ENCODE data around the gene GBX2. TPM values are rescaled to one million over a fixed set of nuclear protein-coding genes. Genes with fewer than 3 reads are reported as not detected.

GBX2 gene
- total and polyA plus RNA-seq, 10 of the 15 experiments (the other 5 are each of a cell fraction or from before 2014, with no cell fraction given), result not detected

- no peak for TF ChIP-seq EED (IDR thresholded peaks at IDR 0.05; ENCODE audit: low read depth)
Observed at GRCh38 chr2:236169741-236170589, 1.8 kb upstream of the GBX2 start (continued).

- no peak overlapping the region for H3K27ac ChIP-seq (ENCODE audit: control insufficient read depth, insufficient read depth)
- no peak for FAIRE-seq
- DNase-seq (ENCODE audit: low read depth, low spot score), result no peak
- ChIA-PET POLR2A (no interaction called here), CTCF (no interaction called here), SMC1A (ENCODE audit: uncharacterized antibody, unreplicated experiment) (no interaction called here), RAD21 (ENCODE audit: unreplicated experiment) (no interaction called here)
- no peaks in the 10 kb centered on the region for H3K79me2 ChIP-seq (ENCODE audit: control insufficient read depth, insufficient read depth, low read length)
- 70% methylated on average over 36 of the region's 36 CpGs for WGBS (ENCODE audit: insufficient coverage, insufficient replicate concordance, low lambda C conversion rate, missing lambda C conversion rate)
- H4K20me1 ChIP-seq (ENCODE audit: control insufficient read depth, insufficient read depth), result no peaks in the 10 kb centered on the region
- intact Hi-C loops (cut with micrococcal nuclease; ENCODE audit: unreplicated experiment), result no loop called here
- H3K4me3 ChIP-seq, result no peak overlapping the region
- in situ Hi-C loops (cut with MboI), result no loop called here
- no TSS peak for BruUV-seq (replicated peaks)
- no peak for ATAC-seq
- H3K9me3 ChIP-seq (replicated peaks; ENCODE audit: control insufficient read depth, insufficient read depth, low read length), result peaks cover 2% of the 10 kb centered on the region; the same call in 2 of the 3 replicates
- no peak overlapping the region for H3K9ac ChIP-seq (ENCODE audit: control insufficient read depth, insufficient read depth, low read length)
- H3K27me3 ChIP-seq (replicated peaks in 1 of 2; ENCODE audit: control insufficient read depth in 2 of 2, insufficient read depth in 2 of 2, low read length in 1 of 2), result peaks cover 4 to 13% of the 10 kb centered on the region in 2 experiments
- no peak overlapping the region for H2AFZ ChIP-seq (ENCODE audit: control insufficient read depth, low read depth, low read length)
- H3K4me1 ChIP-seq (ENCODE audit: control insufficient read depth, insufficient read depth, low read length), result no peaks in the 10 kb centered on the region
- H3K36me3 ChIP-seq (ENCODE audit: control insufficient read depth in 2 of 2, insufficient read depth in 2 of 2, low read length in 1 of 2), result no peaks in the 10 kb centered on the region
- H3K4me2 ChIP-seq (ENCODE audit: control insufficient read depth, insufficient read depth), result no peak overlapping the region
- TF ChIP-seq MTA3 (IDR thresholded peaks at IDR 0.05; ENCODE audit: borderline replicate concordance, low read length) (no peak), E4F1 (IDR thresholded peaks at IDR 0.05; ENCODE audit: borderline replicate concordance, partially characterized antibody) (no peak), EP300 (IDR thresholded peaks at IDR 0.05; ENCODE audit: borderline replicate concordance in 1 of 2, control insufficient read depth in 1 of 2, low read depth in 2 of 2, low read length in 2 of 2) (no peak), FOXM1 (IDR thresholded peaks at IDR 0.05; ENCODE audit: low read depth, low read length) (no peak), NFYB (IDR thresholded peaks at IDR 0.05; ENCODE audit: insufficient read depth, low read depth, low read length) (no peak), TCF3 (IDR thresholded peaks at IDR 0.05; ENCODE audit: borderline replicate concordance, insufficient read depth, low read depth, low read length) (no peak), ATF3 (IDR thresholded peaks at IDR 0.05; ENCODE audit: borderline replicate concordance, extremely low read depth, low read depth, low read length) (no peak), ZBTB40 (IDR thresholded peaks at IDR 0.05; ENCODE audit: borderline replicate concordance) (no peak), CTCF (IDR thresholded peaks at IDR 0.05 in 2 of 3, conservative IDR thresholded peaks at IDR 0.05 in 1 of 3; ENCODE audit: control insufficient read depth in 2 of 3, extremely low read depth in 1 of 3, insufficient read depth in 1 of 3, low read depth in 3 of 3, low read length in 3 of 3) (no peak)
Observed at GRCh38 chr2:236169151-236169721, 1.1 kb upstream of the GBX2 start.

Data from GM12878 (cell line).